Breast epithelium (tissue), 4 donors: ENCODE data around the gene STX2. TPM values are rescaled to one million over a fixed set of nuclear protein-coding genes. Genes with fewer than 3 reads are reported as not detected.

Source experiments
- DNase-seq, 2 donors: peaks; one replicate each; pipeline ENCODE4 v3.0.0-alpha.2; 2019; ENCODE audit warnings: low spot score in 2 of 2
- H3K27ac ChIP-seq, 2 donors: fragments of 200-600 bp; sonication (generic) in 1 of 2; one replicate each; pipeline ENCODE4 v1.5.1; 2016 to 2019; ENCODE audit warnings: mild to moderate bottlenecking in 1 of 2
- H3K27me3 ChIP-seq, 2 donors: fragments of 200-600 bp; sonication (generic) in 1 of 2; one replicate each; pipeline versions ENCODE4 v1.5.1 to v1.6.0; 2017 to 2019; ENCODE audit warnings: control low read depth in 1 of 2, mild to moderate bottlenecking in 1 of 2
- H3K36me3 ChIP-seq: fragments of 200-600 bp; one replicate; pipeline ENCODE4 v1.5.1; 2019
- H3K4me1 ChIP-seq, 2 donors: fragments of 200-600 bp; sonication (generic); one replicate each; pipeline ENCODE4 v1.5.1; 2016 to 2019; ENCODE audit warnings: control low read depth in 1 of 2
- H3K4me3 ChIP-seq, 3 donors: fragments of 200-600 bp; sonication (generic); 1 replicate in 2 of 3; 2 replicates in 1 of 3; pipeline ENCODE4 v1.5.1; 2016 to 2019; ENCODE audit warnings: mild to moderate bottlenecking in 3 of 3, moderate library complexity in 2 of 3
- H3K9me3 ChIP-seq, 2 donors: fragments of 200-600 bp; sonication (generic) in 1 of 2; one replicate each; pipeline ENCODE4 v1.5.1; 2016 to 2019; ENCODE audit warnings: control low read depth in 1 of 2
- CTCF ChIP-seq, 3 donors: fragments of 450-650 bp; IDR thresholded peaks; one replicate each; pipeline ENCODE4 v1.5.1; 2016 to 2017; ENCODE audit warnings: antibody characterized with exemption in 3 of 3, mild to moderate bottlenecking in 3 of 3, moderate library complexity in 3 of 3
- POLR2A ChIP-seq: fragments of 450-650 bp; IDR thresholded peaks from one replicate; pipeline ENCODE4 v1.6.1; 2016; ENCODE audit warnings: antibody characterized with exemption, mild to moderate bottlenecking, moderate library complexity
- POLR2AphosphoS5 ChIP-seq, 3 donors: sonication (generic); formaldehyde crosslinking; IDR thresholded peaks; one replicate each; pipeline ENCODE4 v1.6.1; 2017; ENCODE audit warnings: antibody characterized with exemption in 3 of 3
- intact Hi-C: fragments of 100-400 bp; cut with DNase I; formaldehyde crosslinking; loops from one replicate; pipeline ENCODE4 v1.15.1; 2023; ENCODE audit warnings: low total_unique reads
- total RNA-seq, 3 donors: library from RNA; depleted of rRNA; stranded (reverse); fragments of >200 nt; gene quantifications; one replicate each; pipeline ENCODE4 v1.1.0, GENCODE V29; 2016

The STX2 gene
- total RNA-seq, 3 donors from 2014 or later, result 11.6 to 23.2 (median 15.4) TPM

GRCh38 chr12:130873106-130873795 lies 34.2 kb upstream of the STX2 start:
- H3K4me1 ChIP-seq, result peaks cover 0 to 7% of the 10 kb centered on the region in 2 donors
- H3K27me3 ChIP-seq, result no peaks in the 10 kb centered on the region
- no peaks in the 10 kb centered on the region for H3K9me3 ChIP-seq
- H3K36me3 ChIP-seq, result peaks cover 6% of the 10 kb centered on the region
- DNase-seq, result no peak
- no peak for TF ChIP-seq POLR2AphosphoS5 (IDR thresholded peaks at IDR 0.05)
- TF ChIP-seq CTCF (IDR thresholded peaks at IDR 0.05), result no peak
- TF ChIP-seq POLR2A, result no peak
- H3K4me3 ChIP-seq, result peak overlapping the region; percentile 76 to 93 (median 92)
- intact Hi-C loops, result no loop called here
- H3K27ac ChIP-seq, result no peak overlapping the region

- no peaks in the 10 kb centered on the region for H3K9me3 ChIP-seq
- TF ChIP-seq POLR2A, result no peak
- TF ChIP-seq CTCF (IDR thresholded peaks at IDR 0.05), result no peak
- no peak for TF ChIP-seq POLR2AphosphoS5 (IDR thresholded peaks at IDR 0.05)
- intact Hi-C loops, result no loop called here
- peaks cover 0 to 7% of the 10 kb centered on the region in 2 donors for H3K4me1 ChIP-seq
- peak overlapping the region; percentile 91 for H3K27ac ChIP-seq
- no peaks in the 10 kb centered on the region for H3K27me3 ChIP-seq
- H3K4me3 ChIP-seq, result peak overlapping the region; percentile 76 to 93 (median 92)
- H3K36me3 ChIP-seq, result peaks cover 6% of the 10 kb centered on the region
- peak; percentile 22 to 60 for DNase-seq
These were observed 33.4 kb upstream of the STX2 start for GRCh38 chr12:130872179-130873096.

- H3K4me3 ChIP-seq, result peak within 1 kb of the TSS; percentile 76 to 93 (median 92)
- intact Hi-C loops, result no loop called here
- no peaks in the 10 kb centered on the region for H3K27me3 ChIP-seq
- TF ChIP-seq POLR2AphosphoS5 (IDR thresholded peaks at IDR 0.05) (peak in 1 of 3 donors; percentile 31), CTCF (IDR thresholded peaks at IDR 0.05) (no peak), POLR2A (no peak)
- peaks cover 6% of the 10 kb centered on the region for H3K36me3 ChIP-seq
- peaks cover 0 to 7% of the 10 kb centered on the region in 2 donors for H3K4me1 ChIP-seq
- H3K9me3 ChIP-seq, result no peaks in the 10 kb centered on the region
- peak; percentile 73 to 85 for DNase-seq
- H3K27ac ChIP-seq, result peak within 1 kb of the TSS; percentile 91
These were observed 32.5 kb upstream of the STX2 start, which contains the start of gene RAN for GRCh38 chr12:130871286-130872178. RAN (plus strand) TSS chr12:130872066; CDS start chr12:130872594, 528 bp downstream.

- intact Hi-C loops, result no loop called here
- Histone ChIP-seq H3K9me3 (no peaks in the 10 kb centered on the region), H3K4me1 (peaks cover 0 to 7% of the 10 kb centered on the region in 2 donors), H3K27ac (peak overlapping the region; percentile 74 to 91), H3K36me3 (peaks cover under 1% of the 10 kb centered on the region), H3K4me3 (peak overlapping the region; percentile 44 to 93 (median 92)), H3K27me3 (no peaks in the 10 kb centered on the region)
- DNase-seq, result peak in 1 of 2 donors; percentile 33
- TF ChIP-seq CTCF (IDR thresholded peaks at IDR 0.05), result peak in 2 of 3 donors; percentile 30 to 47
- TF ChIP-seq POLR2AphosphoS5 (IDR thresholded peaks at IDR 0.05), result no peak
These were observed 31.6 kb upstream of the STX2 start for GRCh38 chr12:130870442-130871285.
